Hepatic stellate cell (primary cell): ENCODE data around the gene BNC2.

ENCODE experiments used
- DNase-seq: peaks from one replicate; pipeline ENCODE4 v3.0.0; 2011; ENCODE audit warnings: low spot score

Gene BNC2

DNA sequence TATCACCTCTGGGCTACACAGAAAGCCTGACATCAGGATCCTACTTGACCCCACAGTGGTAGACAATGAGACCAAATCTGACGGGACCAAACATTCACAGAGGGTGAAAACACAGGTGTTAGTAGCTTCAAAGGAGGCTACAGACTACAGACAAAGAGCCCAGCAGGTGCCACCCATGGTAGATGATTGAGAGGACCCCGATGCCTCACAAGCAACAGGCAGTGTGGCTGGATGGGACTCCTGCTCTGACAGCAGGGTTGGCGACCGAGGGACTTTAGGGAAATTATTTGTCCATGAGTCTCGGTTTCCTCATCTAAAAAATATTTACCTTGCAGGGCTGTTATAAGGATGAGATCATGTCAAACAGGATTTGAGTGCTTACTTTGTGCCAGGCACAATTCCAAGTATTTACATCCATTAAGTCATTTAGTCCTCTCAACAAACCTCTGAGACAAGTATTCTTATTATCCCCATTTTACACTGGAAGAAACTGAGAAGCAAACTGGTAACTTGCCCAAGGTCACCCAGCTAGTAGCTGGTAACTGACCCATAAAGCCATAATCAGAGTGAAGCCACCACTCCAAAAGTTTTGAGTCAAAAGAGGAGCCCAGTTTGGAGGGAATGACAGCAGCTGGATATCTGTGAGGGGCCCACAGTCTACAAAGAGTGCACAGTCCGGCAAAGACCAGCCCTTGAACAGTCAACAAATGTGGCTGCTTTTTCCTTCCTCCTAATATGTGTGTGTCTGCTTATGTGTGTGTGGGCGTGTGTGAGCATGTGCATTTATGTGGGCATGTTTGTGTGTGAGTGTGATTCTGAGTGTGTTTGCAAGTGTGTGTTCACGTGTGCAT is 502.0 kb downstream of the BNC2 start:
- peak; percentile 10 for DNase-seq

- DNase-seq, result peak; percentile 13
Observed at GRCh38 chr9:16367605-16368231, 502.8 kb downstream of the BNC2 start.

GRCh38 chr9:16364347-16364746 is 506.1 kb downstream of the BNC2 start:
- no peak for DNase-seq

DNA sequence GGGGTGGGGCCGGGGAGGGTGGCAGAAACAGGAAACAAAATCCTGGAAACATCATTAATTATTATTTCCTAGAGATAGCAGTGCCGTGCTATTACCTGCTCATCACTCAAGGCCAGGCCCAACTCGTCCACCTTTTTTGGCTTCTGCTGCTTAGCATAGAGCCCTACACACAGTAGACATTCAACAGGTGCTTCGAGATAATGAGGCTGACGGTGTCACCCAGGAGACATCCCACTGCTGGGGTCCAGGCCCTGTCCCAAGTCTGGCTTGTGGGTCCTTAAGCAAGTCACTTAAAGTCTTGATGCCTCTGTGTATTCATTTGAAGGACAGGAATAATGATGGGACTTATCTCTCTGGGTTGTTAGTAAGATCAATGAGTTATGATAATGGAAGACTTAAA is 506.6 kb downstream of the BNC2 start:
- no peak for DNase-seq

- DNase-seq, result no peak
Observed at GRCh38 chr9:16363073-16363781, 507.2 kb downstream of the BNC2 start.

GRCh38 chr9:16361939-16362338 is 508.5 kb downstream of the BNC2 start:
- DNase-seq, result no peak

DNA sequence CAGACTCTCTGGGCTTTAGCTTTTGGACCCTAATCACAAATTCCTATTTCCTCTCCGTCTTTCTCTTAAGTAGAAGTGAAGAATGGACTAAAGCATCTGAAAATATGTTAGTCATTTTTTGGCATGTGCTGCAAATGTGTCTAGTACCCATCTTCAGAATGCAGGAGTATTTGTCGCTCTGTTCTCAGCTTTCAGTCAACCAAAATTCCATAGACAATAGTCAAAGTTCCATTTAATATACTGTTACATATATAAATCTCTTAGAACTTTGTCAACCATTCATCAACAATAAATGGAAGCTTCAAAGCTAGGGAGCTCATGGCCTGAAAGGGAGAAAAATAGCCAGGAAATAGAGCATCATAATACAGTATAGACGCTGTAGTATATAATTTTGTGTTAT is 509.4 kb downstream of the BNC2 start:
- no peak for DNase-seq

- no peak for DNase-seq
Observed at GRCh38 chr9:16360247-16360646, 510.2 kb downstream of the BNC2 start.
